ENCODE results near the gene CDHR1. TPM values are rescaled to one million over a fixed set of nuclear protein-coding genes. Genes with fewer than 3 reads are reported as not detected.
A peak's percentile ranks its signal among the peaks of the same experiment; 100 is the strongest.

Gene CDHR1
- total RNA-seq, 4 donors from 2014 or later = under 0.01 to 0.17 (median 0.06) TPM; not detected in 1

GRCh38 chr10:84256510-84257342 lies 62.4 kb downstream of the CDHR1 start:
- WGBS = 40% methylated on average over 34 of the region's 35 CpGs
- no peaks in the 10 kb centered on the region for H3K36me3 ChIP-seq
- peaks cover 0 to 50% (median 2%) of the 10 kb centered on the region in 4 donors for H3K27me3 ChIP-seq
- no peaks in the 10 kb centered on the region for H3K9me3 ChIP-seq
- no peak overlapping the region for H3K4me3 ChIP-seq
- H3K27ac ChIP-seq (replicated peaks in 1 of 4) = no peak overlapping the region
- intact Hi-C loops (cut with DNase I) = no loop called here
- TF ChIP-seq CTCF (IDR thresholded peaks at IDR 0.05) (peak; percentile 31 to 55 (median 41)), EP300 (IDR thresholded peaks at IDR 0.05) (no peak), POLR2A (IDR thresholded peaks at IDR 0.05; ENCODE audit: low read depth) (no peak), POLR2AphosphoS5 (IDR thresholded peaks at IDR 0.05) (no peak)
- no peak for DNase-seq (ENCODE audit: extremely low spot score)
- H3K4me1 ChIP-seq = peaks cover 0 to 8% (median 2%) of the 10 kb centered on the region in 4 donors

- TF ChIP-seq CTCF (IDR thresholded peaks at IDR 0.05) = no peak
- TF ChIP-seq EP300 (IDR thresholded peaks at IDR 0.05) = no peak
These were observed 63.1 kb downstream of the CDHR1 start for GRCh38 chr10:84257343-84258020.

GRCh38 chr10:84258034-84258695 lies 63.8 kb downstream of the CDHR1 start:
- Histone ChIP-seq H3K4me3 (no peak overlapping the region), H3K27me3 (peaks cover 0 to 48% (median 2%) of the 10 kb centered on the region in 4 donors), H3K27ac (replicated peaks in 1 of 4) (no peak overlapping the region), H3K4me1 (peaks cover 0 to 8% (median 2%) of the 10 kb centered on the region in 4 donors), H3K9me3 (no peaks in the 10 kb centered on the region), H3K36me3 (no peaks in the 10 kb centered on the region)
- no peak for DNase-seq (ENCODE audit: extremely low spot score)
- no peak for TF ChIP-seq POLR2AphosphoS5 (IDR thresholded peaks at IDR 0.05)
- no peak for TF ChIP-seq CTCF (IDR thresholded peaks at IDR 0.05)
- no peak for TF ChIP-seq EP300 (IDR thresholded peaks at IDR 0.05)
- TF ChIP-seq POLR2A (IDR thresholded peaks at IDR 0.05; ENCODE audit: low read depth) = no peak
- WGBS = 80% methylated on average over 7 of the region's 7 CpGs
- intact Hi-C loops (cut with DNase I) = no loop called here

More at GRCh38 chr10:84257343-84258020, 63.1 kb downstream of the CDHR1 start:
- DNase-seq (ENCODE audit: extremely low spot score) = no peak
- H3K27ac ChIP-seq (replicated peaks in 1 of 4) = no peak overlapping the region
- H3K4me1 ChIP-seq = peaks cover 0 to 8% (median 2%) of the 10 kb centered on the region in 4 donors
- peaks cover 0 to 48% (median 2%) of the 10 kb centered on the region in 4 donors for H3K27me3 ChIP-seq
- H3K4me3 ChIP-seq = no peak overlapping the region
- H3K9me3 ChIP-seq = no peaks in the 10 kb centered on the region
- WGBS = 76% methylated on average over 12 of the region's 15 CpGs
- no peaks in the 10 kb centered on the region for H3K36me3 ChIP-seq
- intact Hi-C loops (cut with DNase I) = no loop called here

GRCh38 chr10:84261236-84261915 lies 67.0 kb downstream of the CDHR1 start:
- DNase-seq (ENCODE audit: extremely low spot score) = no peak
- Histone ChIP-seq H3K4me1 (peaks cover 0 to 12% (median 7%) of the 10 kb centered on the region in 4 donors), H3K9me3 (no peaks in the 10 kb centered on the region), H3K27me3 (peaks cover 0 to 71% (median 2%) of the 10 kb centered on the region in 4 donors), H3K27ac (replicated peaks in 1 of 4) (no peak overlapping the region), H3K36me3 (no peaks in the 10 kb centered on the region), H3K4me3 (no peak overlapping the region)
- intact Hi-C loops (cut with DNase I) = loop anchor here (5.0 kb wide), 1 partner anchor 116 kb away; no protein-coding TSS in a partner anchor
- TF ChIP-seq POLR2AphosphoS5 (IDR thresholded peaks at IDR 0.05) (no peak), POLR2A (IDR thresholded peaks at IDR 0.05; ENCODE audit: low read depth) (no peak), EP300 (IDR thresholded peaks at IDR 0.05) (no peak), CTCF (IDR thresholded peaks at IDR 0.05) (no peak)
- 82% methylated on average over 5 of the region's 7 CpGs for WGBS

Data from esophagus muscularis mucosa (tissue), 4 donors.